RWPE2 (cell line): ENCODE results near the gene LIPH.

Experiments
- ATAC-seq: fragments of 200-7000 bp; cut with Tn5 transposase; 3 replicates; pipeline ENCODE4 v1.9.1; 2021; ENCODE audit warnings: low read depth
- DNase-seq: peaks from one replicate; pipeline ENCODE4 v3.0.0-alpha.2; 2020; ENCODE audit warnings: low spot score
- H3K27ac ChIP-seq: fragments of 450-650 bp; 2 replicates; pipeline ENCODE4 v1.5.1; 2017; ENCODE audit warnings: mild to moderate bottlenecking; ENCODE audit not compliant: poor library complexity, severe bottlenecking
- H3K27me3 ChIP-seq: fragments of 250-450 bp; sonication (Bioruptor Pico); 2 replicates; pipeline ENCODE4 v1.5.1; 2021; ENCODE audit warnings: mild to moderate bottlenecking, moderate library complexity; ENCODE audit not compliant: insufficient read depth, poor library complexity, severe bottlenecking
- H3K36me3 ChIP-seq: fragments of 250-450 bp; sonication (Bioruptor Pico); 2 replicates; pipeline ENCODE4 v1.5.1; 2020; ENCODE audit warnings: low read depth, mild to moderate bottlenecking, moderate library complexity
- H3K4me1 ChIP-seq: fragments of 250-450 bp; sonication (Bioruptor Pico); 2 replicates; pipeline ENCODE4 v1.5.1; 2021; ENCODE audit warnings: mild to moderate bottlenecking, moderate library complexity; ENCODE audit not compliant: insufficient read depth, poor library complexity, severe bottlenecking
- H3K4me3 ChIP-seq: fragments of 250-450 bp; sonication (Bioruptor Pico); 2 replicates; pipeline ENCODE4 v1.5.1; 2021; ENCODE audit warnings: mild to moderate bottlenecking, moderate library complexity; ENCODE audit not compliant: severe bottlenecking
- H3K9me3 ChIP-seq: fragments of 250-450 bp; sonication (Bioruptor Pico); 2 replicates; pipeline ENCODE4 v1.5.1; 2021; ENCODE audit warnings: mild to moderate bottlenecking, moderate library complexity; ENCODE audit not compliant: severe bottlenecking
- TF ChIP-seq, protein P1 (sequence below): fragments of 450-650 bp; IDR thresholded peaks from one replicate; pipeline ENCODE4 v1.5.1; 2017; ENCODE audit warnings: mild to moderate bottlenecking, moderate library complexity; ENCODE audit not compliant: poor library complexity, severe bottlenecking

LIPH gene

DNA sequence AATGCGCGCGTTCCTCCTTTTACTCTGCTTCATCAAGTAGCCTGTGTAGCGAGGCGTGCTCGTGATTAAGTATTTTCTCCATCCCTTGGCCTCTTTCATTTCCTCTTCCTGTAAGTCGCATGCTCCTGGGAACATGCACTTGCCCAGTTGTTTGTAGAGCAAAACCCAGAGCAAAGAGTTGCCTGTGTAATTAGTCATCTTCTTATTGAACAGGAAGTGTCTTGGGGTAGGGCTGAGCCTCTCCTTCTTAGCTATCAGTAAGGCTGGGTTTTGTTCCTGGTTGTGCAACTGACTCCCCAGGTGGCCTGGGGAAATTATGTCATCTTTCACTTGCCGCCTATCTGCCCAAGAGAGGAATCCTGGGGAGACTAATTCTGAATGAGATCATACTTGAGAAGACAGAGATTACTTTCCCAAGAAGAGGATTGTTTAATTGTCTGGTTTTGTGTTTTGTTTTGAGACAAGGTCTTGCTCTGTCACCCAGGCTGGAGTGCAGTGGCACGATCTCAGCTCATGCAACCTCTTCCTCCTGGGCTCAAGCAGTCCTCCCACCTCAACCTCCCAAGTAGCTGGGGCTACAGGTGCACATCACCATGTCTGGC is 14.9 kb downstream of the LIPH start:
- Histone ChIP-seq H3K9me3 (no peaks in the 10 kb centered on the region), H3K4me1 (peaks cover 11% of the 10 kb centered on the region), H3K27me3 (no peaks in the 10 kb centered on the region), H3K4me3 (no peak overlapping the region), H3K36me3 (no peaks in the 10 kb centered on the region), H3K27ac (peak overlapping the region; percentile 81)
- peak; percentile 81 for DNase-seq
- ATAC-seq = peak; percentile 99
- TF ChIP-seq, protein P1, sequence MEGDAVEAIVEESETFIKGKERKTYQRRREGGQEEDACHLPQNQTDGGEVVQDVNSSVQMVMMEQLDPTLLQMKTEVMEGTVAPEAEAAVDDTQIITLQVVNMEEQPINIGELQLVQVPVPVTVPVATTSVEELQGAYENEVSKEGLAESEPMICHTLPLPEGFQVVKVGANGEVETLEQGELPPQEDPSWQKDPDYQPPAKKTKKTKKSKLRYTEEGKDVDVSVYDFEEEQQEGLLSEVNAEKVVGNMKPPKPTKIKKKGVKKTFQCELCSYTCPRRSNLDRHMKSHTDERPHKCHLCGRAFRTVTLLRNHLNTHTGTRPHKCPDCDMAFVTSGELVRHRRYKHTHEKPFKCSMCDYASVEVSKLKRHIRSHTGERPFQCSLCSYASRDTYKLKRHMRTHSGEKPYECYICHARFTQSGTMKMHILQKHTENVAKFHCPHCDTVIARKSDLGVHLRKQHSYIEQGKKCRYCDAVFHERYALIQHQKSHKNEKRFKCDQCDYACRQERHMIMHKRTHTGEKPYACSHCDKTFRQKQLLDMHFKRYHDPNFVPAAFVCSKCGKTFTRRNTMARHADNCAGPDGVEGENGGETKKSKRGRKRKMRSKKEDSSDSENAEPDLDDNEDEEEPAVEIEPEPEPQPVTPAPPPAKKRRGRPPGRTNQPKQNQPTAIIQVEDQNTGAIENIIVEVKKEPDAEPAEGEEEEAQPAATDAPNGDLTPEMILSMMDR = no peak

DNA sequence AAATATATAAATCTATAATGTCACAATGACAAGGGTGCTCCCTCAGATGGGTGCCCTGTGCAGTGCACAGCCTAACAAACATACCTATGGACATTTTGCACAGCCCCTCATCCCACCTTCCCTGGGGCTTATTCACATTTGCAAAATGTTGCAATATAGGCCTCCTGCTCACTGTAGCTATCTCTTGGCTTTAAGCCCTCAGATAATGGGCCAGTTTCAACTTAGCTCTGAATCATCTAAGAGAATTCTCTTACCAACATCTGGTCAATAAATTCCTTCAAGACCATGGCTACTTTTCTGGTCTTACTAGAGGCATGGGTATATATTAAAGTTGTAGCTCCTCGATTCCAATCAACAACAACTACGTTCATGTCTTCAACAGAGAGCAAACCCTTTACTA is 17.9 kb downstream of the LIPH start:
- Histone ChIP-seq H3K9me3 (no peaks in the 10 kb centered on the region), H3K27me3 (no peaks in the 10 kb centered on the region), H3K27ac (no peak overlapping the region), H3K36me3 (no peaks in the 10 kb centered on the region), H3K4me3 (no peak overlapping the region), H3K4me1 (peaks cover 11% of the 10 kb centered on the region)
- ATAC-seq = no peak
- DNase-seq = no peak
- TF ChIP-seq, protein P1 = no peak

DNA sequence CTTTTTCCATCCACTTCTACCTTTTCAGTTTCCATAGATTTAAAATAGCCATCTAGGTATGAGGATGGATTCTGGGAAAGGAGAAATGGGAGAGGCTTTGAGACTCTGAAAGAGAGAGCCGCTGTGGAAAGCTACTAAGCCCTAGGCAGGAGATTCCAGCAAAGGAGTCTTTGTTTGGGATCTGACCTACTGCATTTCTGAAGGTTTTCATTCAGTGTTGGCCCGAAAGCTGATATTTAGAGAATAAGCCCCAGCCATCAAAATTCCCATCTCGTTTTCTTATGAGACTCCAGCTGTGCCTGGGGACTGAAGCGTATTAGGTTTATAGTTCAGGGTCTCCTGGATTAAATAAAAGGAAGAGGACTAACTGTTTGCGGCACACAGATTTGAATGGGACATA is 19.5 kb downstream of the LIPH start:
- DNase-seq (no peak), ATAC-seq (no peak)
- no peak overlapping the region for H3K4me3 ChIP-seq
- TF ChIP-seq, protein P1 = no peak
- no peaks in the 10 kb centered on the region for H3K27me3 ChIP-seq
- peaks cover 11% of the 10 kb centered on the region for H3K4me1 ChIP-seq
- no peaks in the 10 kb centered on the region for H3K9me3 ChIP-seq
- H3K36me3 ChIP-seq = no peaks in the 10 kb centered on the region
- H3K27ac ChIP-seq = no peak overlapping the region

DNA sequence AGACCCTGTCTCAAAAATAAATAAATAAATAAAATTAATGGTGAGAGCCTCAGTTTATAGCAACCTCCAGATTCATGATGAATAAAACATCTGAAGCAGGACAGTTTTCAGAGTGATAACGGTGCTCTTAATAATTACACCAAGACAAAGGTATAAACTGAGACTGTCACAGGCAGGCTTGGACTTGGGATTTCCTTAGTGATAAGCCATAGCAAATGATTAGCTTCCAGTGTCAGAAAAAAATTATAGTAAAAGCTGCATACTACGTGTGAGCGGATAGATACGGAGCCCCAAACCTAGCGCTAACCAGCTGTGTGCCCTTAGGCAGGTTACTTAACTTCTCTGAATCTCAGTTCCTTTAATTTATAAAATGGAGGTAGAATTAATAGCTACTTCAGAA is 21.5 kb downstream of the LIPH start:
- TF ChIP-seq, protein P1 = no peak
- Histone ChIP-seq H3K4me1 (no peaks in the 10 kb centered on the region), H3K36me3 (no peaks in the 10 kb centered on the region), H3K27ac (no peak overlapping the region), H3K4me3 (no peak overlapping the region), H3K9me3 (no peaks in the 10 kb centered on the region), H3K27me3 (no peaks in the 10 kb centered on the region)
- DNase-seq = no peak
- no peak for ATAC-seq

DNA sequence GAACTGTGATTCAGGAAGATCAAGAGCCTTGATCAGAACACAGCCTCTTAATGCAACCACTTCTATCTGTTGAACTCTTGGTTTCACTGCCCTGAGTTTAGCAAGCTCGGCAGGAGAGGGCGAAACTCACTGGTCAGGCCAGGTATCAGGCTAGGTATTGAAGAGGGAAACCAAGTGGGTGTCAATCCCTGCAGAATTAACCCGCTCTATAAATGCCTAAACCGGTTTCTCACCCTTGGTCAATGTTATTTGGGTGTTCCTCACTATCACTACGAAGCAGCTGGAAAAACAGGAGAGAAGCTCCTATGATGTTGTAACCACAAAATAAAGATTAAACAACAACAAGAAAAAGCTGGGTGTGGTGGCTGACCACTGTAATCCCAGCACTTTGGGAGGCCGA is 23.9 kb downstream of the LIPH start:
- Histone ChIP-seq H3K9me3 (no peaks in the 10 kb centered on the region), H3K36me3 (no peaks in the 10 kb centered on the region), H3K4me1 (no peaks in the 10 kb centered on the region), H3K4me3 (no peak overlapping the region), H3K27me3 (no peaks in the 10 kb centered on the region), H3K27ac (no peak overlapping the region)
- no peak for ATAC-seq
- no peak for DNase-seq
- TF ChIP-seq, protein P1 = no peak
